ENCODE data around the gene TRAF7.

- TF ChIP-seq, protein P1, sequence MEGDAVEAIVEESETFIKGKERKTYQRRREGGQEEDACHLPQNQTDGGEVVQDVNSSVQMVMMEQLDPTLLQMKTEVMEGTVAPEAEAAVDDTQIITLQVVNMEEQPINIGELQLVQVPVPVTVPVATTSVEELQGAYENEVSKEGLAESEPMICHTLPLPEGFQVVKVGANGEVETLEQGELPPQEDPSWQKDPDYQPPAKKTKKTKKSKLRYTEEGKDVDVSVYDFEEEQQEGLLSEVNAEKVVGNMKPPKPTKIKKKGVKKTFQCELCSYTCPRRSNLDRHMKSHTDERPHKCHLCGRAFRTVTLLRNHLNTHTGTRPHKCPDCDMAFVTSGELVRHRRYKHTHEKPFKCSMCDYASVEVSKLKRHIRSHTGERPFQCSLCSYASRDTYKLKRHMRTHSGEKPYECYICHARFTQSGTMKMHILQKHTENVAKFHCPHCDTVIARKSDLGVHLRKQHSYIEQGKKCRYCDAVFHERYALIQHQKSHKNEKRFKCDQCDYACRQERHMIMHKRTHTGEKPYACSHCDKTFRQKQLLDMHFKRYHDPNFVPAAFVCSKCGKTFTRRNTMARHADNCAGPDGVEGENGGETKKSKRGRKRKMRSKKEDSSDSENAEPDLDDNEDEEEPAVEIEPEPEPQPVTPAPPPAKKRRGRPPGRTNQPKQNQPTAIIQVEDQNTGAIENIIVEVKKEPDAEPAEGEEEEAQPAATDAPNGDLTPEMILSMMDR (conservative IDR thresholded peaks at IDR 0.05): no peak
- TF ChIP-seq EZH2 (IDR thresholded peaks at IDR 0.05; ENCODE audit: low read depth): no peak
Measured at GRCh38 chr16:2159175-2159838, 3.7 kb downstream of the TRAF7 start.

Measured in PC-9 (cell line).